Right atrium auricular region (tissue), 2 donors: ENCODE results near the gene CDH8. TPM values are rescaled to one million over a fixed set of nuclear protein-coding genes. Genes with fewer than 3 reads are reported as not detected.

Experiments
- DNase-seq: peaks from one replicate; pipeline ENCODE4 v3.0.0-alpha.2; 2019; ENCODE audit warnings: low spot score
- H3K27ac ChIP-seq, 2 donors: fragments of 200-600 bp; sonication (generic); 1 replicate in 1 of 2; 2 replicates in 1 of 2; pipeline ENCODE4 v1.5.1; 2016 to 2019
- H3K27me3 ChIP-seq, 2 donors: fragments of 200-600 bp; sonication (generic); one replicate each; pipeline versions ENCODE4 v1.5.1 to v1.6.0; 2017 to 2019
- H3K36me3 ChIP-seq: fragments of 200-600 bp; sonication (generic); one replicate; pipeline ENCODE4 v1.5.1; 2016
- H3K4me1 ChIP-seq, 2 donors: fragments of 200-600 bp; sonication (generic); one replicate each; pipeline versions ENCODE4 v1.5.1 to v1.6.0; 2017 to 2019
- H3K4me3 ChIP-seq, 2 donors: fragments of 200-600 bp; sonication (generic); 1 replicate in 1 of 2; 2 replicates in 1 of 2; pipeline ENCODE4 v1.5.1; 2017 to 2019; ENCODE audit warnings: mild to moderate bottlenecking in 1 of 2, moderate library complexity in 1 of 2
- H3K9me3 ChIP-seq, 2 donors: fragments of 200-600 bp; sonication (generic); one replicate each; pipeline ENCODE4 v1.5.1; 2019
- CTCF ChIP-seq, 2 donors: fragments of 200-600 bp; sonication (generic); IDR thresholded peaks; one replicate each; pipeline ENCODE4 v1.5.1; 2019; ENCODE audit warnings: antibody characterized with exemption in 2 of 2
- total RNA-seq, 2 donors: library from RNA; depleted of rRNA; stranded (reverse); fragments of >200 nt; gene quantifications; one replicate each; pipeline ENCODE4 v1.1.0, GENCODE V29; 2016

The CDH8 gene
- total RNA-seq, 2 donors from 2014 or later = not detected

GRCh38 chr16:61653544-61653943 lies 382.7 kb downstream of the CDH8 start:
- H3K9me3 ChIP-seq = no peaks in the 10 kb centered on the region
- H3K4me1 ChIP-seq = no peaks in the 10 kb centered on the region
- H3K4me3 ChIP-seq = no peak overlapping the region
- no peak for TF ChIP-seq CTCF (IDR thresholded peaks at IDR 0.05)
- H3K27me3 ChIP-seq = no peaks in the 10 kb centered on the region
- no peak overlapping the region for H3K27ac ChIP-seq
- no peak for DNase-seq
- H3K36me3 ChIP-seq = no peaks in the 10 kb centered on the region

GRCh38 chr16:61645561-61645960 lies 390.7 kb downstream of the CDH8 start:
- Histone ChIP-seq H3K27me3 (no peaks in the 10 kb centered on the region), H3K4me3 (no peak overlapping the region), H3K9me3 (no peaks in the 10 kb centered on the region), H3K36me3 (no peaks in the 10 kb centered on the region), H3K4me1 (no peaks in the 10 kb centered on the region), H3K27ac (no peak overlapping the region)
- TF ChIP-seq CTCF (IDR thresholded peaks at IDR 0.05) = no peak
- DNase-seq = no peak

DNA sequence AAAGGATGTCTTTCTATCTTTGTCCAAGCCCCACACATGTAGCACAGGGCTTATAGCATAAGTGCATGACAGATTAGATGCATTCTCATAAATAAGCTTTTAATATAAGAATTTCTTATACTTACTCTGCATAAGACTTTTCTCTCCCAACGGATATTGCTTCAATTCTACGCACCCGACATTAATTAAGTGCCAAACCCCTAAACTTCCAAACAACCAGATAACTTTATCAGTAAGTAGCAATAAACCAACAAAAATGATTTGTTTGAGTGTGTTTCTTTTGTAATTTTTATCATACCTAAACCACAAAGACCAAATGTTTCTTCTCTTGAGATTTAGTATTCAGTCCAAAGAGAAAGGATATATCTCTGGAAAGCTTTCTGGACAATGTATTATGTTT lies 391.5 kb downstream of the CDH8 start:
- H3K9me3 ChIP-seq = no peaks in the 10 kb centered on the region

GRCh38 chr16:61617219-61617783 lies 418.9 kb downstream of the CDH8 start:
- H3K9me3 ChIP-seq = no peaks in the 10 kb centered on the region
- H3K27me3 ChIP-seq = no peaks in the 10 kb centered on the region
- no peak for DNase-seq
- H3K4me1 ChIP-seq = no peaks in the 10 kb centered on the region
- no peaks in the 10 kb centered on the region for H3K36me3 ChIP-seq
- H3K27ac ChIP-seq = no peak overlapping the region
- H3K4me3 ChIP-seq = no peak overlapping the region
- TF ChIP-seq CTCF (IDR thresholded peaks at IDR 0.05) = no peak

More for the DNA sequence above, 391.5 kb downstream of the CDH8 start:
- H3K27me3 ChIP-seq = no peaks in the 10 kb centered on the region
- no peaks in the 10 kb centered on the region for H3K4me1 ChIP-seq
- no peaks in the 10 kb centered on the region for H3K36me3 ChIP-seq
- H3K4me3 ChIP-seq = no peak overlapping the region
- no peak for TF ChIP-seq CTCF (IDR thresholded peaks at IDR 0.05)
- H3K27ac ChIP-seq = no peak overlapping the region
- no peak for DNase-seq

DNA sequence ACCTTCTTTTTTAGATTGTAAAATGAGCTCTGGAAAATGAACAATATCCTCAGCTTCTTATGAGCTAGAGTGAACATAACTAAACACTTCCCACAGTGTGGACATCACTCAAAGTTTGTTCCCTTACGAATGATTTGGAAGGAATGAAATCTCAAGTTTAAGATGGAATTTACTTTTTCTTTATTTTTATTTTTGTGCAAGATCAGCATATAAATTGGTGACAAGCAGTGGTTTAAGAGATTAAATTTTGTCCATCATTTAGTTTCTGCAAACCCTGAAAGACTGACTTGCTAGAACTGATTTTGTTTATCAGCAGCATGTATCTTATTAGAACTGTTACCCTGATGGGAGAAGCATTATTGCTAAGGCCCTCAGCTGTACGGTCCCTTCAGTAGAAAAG lies 420.1 kb downstream of the CDH8 start:
- H3K9me3 ChIP-seq = no peaks in the 10 kb centered on the region
- H3K27me3 ChIP-seq = no peaks in the 10 kb centered on the region
- H3K36me3 ChIP-seq = no peaks in the 10 kb centered on the region
- H3K4me3 ChIP-seq = no peak overlapping the region
- no peak overlapping the region for H3K27ac ChIP-seq
- H3K4me1 ChIP-seq = no peaks in the 10 kb centered on the region
- DNase-seq = no peak
- TF ChIP-seq CTCF (IDR thresholded peaks at IDR 0.05) = no peak

GRCh38 chr16:61611847-61612491 lies 424.3 kb downstream of the CDH8 start:
- no peaks in the 10 kb centered on the region for H3K9me3 ChIP-seq
- no peaks in the 10 kb centered on the region for H3K36me3 ChIP-seq
- no peak overlapping the region for H3K4me3 ChIP-seq
- no peak for TF ChIP-seq CTCF (IDR thresholded peaks at IDR 0.05)
- DNase-seq = no peak
- no peak overlapping the region for H3K27ac ChIP-seq
- H3K27me3 ChIP-seq = no peaks in the 10 kb centered on the region
- H3K4me1 ChIP-seq = no peaks in the 10 kb centered on the region
